T-helper 1 cell treated with Interleukin-12 subunit alpha and Interleukin-12 subunit beta and Interleukin-4 antibody, amounts not matched to agents 30 ng/mL and 1 ng/mL, for 36 hours (primary cell): ENCODE results near the gene MAPK1IP1L. TPM values are rescaled to one million over a fixed set of nuclear protein-coding genes. Genes with fewer than 3 reads are reported as not detected.
"Not testable (repeated sequence)": the region's sequence is repeated elsewhere in the genome, so short reads cannot be mapped to it uniquely, and the experiment has no call there.

Source experiments
- intact Hi-C: fragments of 100-400 bp; cut with micrococcal nuclease; formaldehyde crosslinking; loops from one replicate; pipeline ENCODE4 v1.15.1; 2024
- total RNA-seq: library from RNA; stranded (reverse); gene quantifications from 2 replicates; pipeline ENCODE4 v1.2.3, GENCODE V29; 2022

The MAPK1IP1L gene
- 114 and 119 TPM in 2 replicates for total RNA-seq

DNA sequence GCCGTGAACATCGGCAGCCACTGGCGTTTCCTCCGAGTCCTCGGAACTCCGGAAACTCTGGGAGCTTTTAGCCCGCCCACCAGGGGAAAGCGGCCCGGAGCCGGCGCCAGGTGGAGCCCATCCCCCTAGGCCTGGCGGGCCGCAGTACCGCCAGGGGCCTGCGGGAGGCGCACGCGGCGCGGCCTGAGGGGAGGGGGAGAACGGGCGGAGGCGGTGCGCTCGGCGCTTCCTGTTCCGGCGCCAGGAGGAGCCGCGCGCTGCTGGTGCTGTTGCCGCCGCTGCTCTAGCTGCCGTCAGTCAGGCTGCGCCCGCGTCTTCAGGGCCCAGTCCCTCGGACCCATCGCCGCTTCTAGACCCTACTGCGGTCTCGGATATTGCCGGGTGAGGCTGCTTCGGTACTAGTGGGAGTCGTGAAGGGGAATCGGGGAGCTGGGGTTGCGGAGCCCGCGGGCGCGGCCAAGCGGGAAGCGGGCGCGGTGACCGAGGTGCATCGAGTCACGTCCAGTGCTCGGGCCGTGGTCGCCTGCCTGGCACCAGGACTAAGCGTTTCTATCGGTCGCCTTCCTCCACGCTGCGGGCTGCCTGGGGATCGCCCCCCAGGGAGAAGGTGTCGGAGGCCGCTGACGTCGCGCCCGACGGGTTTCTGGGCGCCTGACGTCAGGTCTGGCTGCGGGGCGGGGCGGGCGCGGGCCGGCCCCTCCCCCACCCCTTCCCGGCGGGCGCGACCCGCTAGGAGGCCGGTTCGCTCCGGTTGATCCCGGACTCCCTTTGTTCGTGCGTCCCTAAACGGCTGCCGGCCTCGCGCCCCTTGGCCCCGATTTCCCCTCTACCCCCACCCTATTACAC is at the start of gene MAPK1IP1L:
MAPK1IP1L (plus strand) TSS at position 225 of the 846 bp plus-strand sequence. CDS start 10,037 bp downstream, outside the sequence.
- intact Hi-C loops, result loop anchor here (1.0 to 10.0 kb wide), 17 partner anchors 24 to 655 kb away; partner anchors contain the start of genes ATG14, CNIH1, DLGAP5 and FBXO34

DNA sequence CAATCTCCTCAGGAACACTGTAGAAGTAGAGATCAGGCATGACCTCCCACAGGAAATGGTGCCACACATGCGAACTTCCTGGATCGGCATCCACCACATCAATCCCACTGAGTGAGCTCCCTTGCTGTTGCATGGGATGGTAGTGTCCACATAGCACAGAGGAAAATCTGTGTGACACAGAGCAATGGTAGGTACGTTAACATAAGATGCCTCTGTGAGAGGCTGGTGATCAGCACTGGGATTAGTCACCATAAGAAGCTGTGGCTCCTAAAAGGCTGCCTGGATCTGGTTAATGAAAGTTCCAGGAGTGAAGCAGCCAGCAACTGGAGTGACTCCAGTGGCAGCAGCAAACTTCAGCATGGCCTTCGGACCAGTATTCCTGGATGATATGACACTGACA is 46.4 kb upstream of the MAPK1IP1L start:
- intact Hi-C loops, result no loop called here

DNA sequence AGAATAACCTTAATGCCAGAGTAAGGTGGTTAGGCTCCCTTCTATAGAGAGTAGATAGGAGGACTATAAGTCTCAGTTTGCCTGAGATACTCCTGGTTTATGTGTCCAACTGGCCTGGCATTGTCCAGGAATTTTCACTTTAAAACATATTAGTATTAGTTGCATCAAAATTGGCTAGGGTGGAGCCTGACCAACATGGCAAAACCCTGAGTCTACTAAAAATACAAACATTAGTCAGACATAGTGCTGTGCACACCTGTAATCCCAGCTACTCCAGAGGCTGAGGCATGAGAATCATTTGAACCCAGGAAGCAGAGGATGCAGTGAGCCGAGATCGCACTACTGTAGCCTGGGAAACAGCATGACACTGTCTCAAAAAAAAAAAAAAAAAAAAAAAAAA is 36.4 kb upstream of the MAPK1IP1L start:
- intact Hi-C loops, result no loop called here

GRCh38 chr14:55019968-55020554 is 31.4 kb upstream of the MAPK1IP1L start:
- intact Hi-C loops, result loop anchor here (10.0 kb wide), 1 partner anchor 1095 kb away; the partner anchor contains the start of gene PELI2

DNA sequence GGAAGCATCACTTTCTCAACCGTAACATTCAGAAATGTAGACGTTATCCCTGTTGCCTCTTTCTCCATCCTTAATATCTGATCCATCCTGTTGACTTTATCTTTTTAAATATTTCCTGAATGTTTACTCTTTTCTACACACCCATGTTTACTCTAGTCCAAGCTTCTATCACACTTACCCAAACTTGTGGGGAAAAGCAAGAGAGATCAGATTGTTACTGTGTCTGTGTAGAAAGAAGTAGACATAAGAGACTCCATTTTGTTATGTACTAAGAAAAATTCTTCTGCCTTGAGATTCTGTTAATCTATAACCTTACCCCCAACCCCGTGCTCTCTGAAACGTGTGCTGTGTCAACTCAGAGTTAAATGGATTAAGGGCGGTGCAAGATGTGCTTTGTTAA is 27.1 kb upstream of the MAPK1IP1L start:
- intact Hi-C loops, result loop anchor here (10.0 kb wide), 1 partner anchor 1090 kb away; the partner anchor contains the start of gene PELI2

- intact Hi-C loops, result loop anchor here (2.0 to 10.0 kb wide), 5 partner anchors 461 to 1089 kb away; partner anchors contain the start of genes CNIH1, GMFB, KTN1 and PELI2
These were observed 25.5 kb upstream of the MAPK1IP1L start for GRCh38 chr14:55025948-55026347.

GRCh38 chr14:55026441-55026792 is 25.0 kb upstream of the MAPK1IP1L start:
- intact Hi-C loops, result loop anchor here (2.0 to 10.0 kb wide), 5 partner anchors 462 to 1088 kb away; partner anchors contain the start of genes CNIH1, GMFB, KTN1 and PELI2

GRCh38 chr14:55026793-55027561 is 24.5 kb upstream of the MAPK1IP1L start, which contains the start of the genes SOCS4 and WDHD1:
Gene SOCS4 (plus strand): TSS chr14:55027236. CDS start chr14:55043042, 15,806 bp downstream.
Gene WDHD1 (minus strand): TSS chr14:55027099. CDS start chr14:55026787, 312 bp downstream.
- intact Hi-C loops, result loop anchor here (1.0 to 10.0 kb wide), 13 partner anchors 8 to 1088 kb away; partner anchors contain the start of genes CGRRF1, CNIH1, DLGAP5 and FBXO34

DNA sequence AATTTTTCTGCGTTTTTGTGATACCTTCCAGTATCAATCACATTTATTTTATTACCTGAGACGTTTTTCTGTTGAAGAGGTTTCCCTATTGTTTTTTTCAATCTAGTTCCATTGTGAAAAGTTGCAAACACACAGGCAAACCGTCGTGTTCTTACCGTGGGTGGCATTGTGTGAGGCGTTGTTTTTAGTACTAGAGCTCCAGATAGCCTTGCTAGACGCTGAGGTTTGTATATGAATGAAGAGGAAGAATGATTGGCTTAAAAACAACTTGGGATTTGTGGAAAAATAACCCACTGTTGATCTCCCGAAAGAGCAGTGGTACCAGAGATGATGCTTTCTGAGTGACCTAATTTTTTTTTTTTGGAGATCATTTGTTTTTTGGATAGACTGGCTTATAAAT is 23.4 kb upstream of the MAPK1IP1L start:
- intact Hi-C loops, result loop anchor here (1.0 to 10.0 kb wide), 2 partner anchors 383 to 1087 kb away; partner anchors contain the start of genes ATG14 and PELI2

- intact Hi-C loops, result loop anchor here (1.0 to 10.0 kb wide), 2 partner anchors 383 to 1086 kb away; partner anchors contain the start of genes ATG14 and PELI2
These were observed 23.0 kb upstream of the MAPK1IP1L start for GRCh38 chr14:55028476-55028875.

DNA sequence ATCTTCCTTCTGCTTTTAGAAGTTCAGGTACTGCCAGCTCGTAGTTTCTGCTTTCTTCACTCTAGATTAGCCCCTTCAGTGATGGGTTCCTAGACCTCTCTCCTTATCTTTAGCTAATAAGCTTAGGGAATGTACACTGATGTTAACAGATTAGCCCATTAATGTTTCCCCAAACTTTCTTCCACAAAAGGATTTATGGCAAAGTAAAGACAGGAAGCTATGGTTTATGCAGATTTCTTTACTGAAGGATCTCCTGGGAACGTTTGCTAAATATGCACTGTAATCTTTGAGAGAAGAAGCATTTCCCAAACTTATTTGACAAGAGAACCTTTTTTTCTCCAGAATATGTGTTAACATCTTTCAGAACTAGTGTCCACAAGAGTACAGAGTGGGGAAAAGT is 20.3 kb upstream of the MAPK1IP1L start:
- intact Hi-C loops, result no loop called here

GRCh38 chr14:55037995-55038394 is 13.5 kb upstream of the MAPK1IP1L start:
- intact Hi-C loops, result not testable (repeated sequence)

DNA sequence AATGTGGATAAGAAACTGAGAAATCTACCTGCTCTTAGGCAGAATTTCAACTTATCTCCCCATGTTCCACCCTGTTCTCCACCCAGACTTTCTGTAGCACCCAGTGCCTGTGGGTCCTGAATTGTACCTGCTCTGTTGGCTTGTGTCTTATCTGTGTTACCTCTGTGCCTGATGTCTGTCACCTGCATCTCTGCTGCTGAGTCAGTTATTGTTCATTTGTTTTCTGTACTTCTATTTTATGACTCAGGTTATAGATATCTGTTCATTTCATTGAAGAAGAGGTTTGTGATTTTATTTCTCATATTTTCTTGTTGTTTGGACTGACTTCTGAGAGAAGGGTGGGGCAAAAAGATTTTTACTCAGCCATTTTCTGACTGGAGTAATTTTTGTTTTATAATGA is 12.7 kb upstream of the MAPK1IP1L start:
- intact Hi-C loops, result no loop called here

DNA sequence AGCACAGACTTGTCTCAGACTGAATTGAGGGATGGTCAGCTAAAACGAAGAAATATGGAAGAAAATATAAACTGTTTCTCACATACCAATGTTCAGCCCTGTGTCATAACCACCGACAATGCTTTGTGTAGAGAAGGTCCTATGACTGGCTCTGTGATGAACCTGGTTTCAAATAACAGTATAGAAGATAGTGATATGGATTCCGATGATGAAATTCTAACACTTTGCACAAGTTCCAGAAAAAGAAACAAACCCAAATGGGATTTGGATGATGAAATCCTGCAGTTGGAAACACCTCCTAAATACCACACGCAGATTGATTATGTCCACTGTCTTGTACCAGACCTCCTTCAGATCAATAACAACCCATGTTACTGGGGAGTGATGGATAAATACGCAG is 7.9 kb upstream of the MAPK1IP1L start:
- intact Hi-C loops, result no loop called here

DNA sequence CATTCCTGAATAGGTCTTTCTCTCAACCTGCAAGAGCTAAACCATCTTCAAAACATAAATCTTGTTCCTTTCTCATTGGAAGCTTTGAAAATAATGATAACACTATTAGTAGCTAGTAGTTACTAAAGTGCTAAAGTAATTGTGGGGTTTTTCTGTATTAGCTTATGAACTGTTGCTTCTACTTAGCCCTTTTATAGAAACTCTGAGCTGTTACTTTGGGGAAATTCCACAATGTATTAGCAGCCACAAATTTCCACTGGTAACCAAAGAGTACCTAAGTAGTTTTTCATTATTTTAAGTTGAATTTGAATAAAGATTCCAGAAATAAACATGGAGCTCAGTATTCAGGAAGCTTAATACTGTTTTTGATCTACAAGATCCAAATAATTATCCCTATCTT is 6.4 kb upstream of the MAPK1IP1L start:
- intact Hi-C loops, result no loop called here

DNA sequence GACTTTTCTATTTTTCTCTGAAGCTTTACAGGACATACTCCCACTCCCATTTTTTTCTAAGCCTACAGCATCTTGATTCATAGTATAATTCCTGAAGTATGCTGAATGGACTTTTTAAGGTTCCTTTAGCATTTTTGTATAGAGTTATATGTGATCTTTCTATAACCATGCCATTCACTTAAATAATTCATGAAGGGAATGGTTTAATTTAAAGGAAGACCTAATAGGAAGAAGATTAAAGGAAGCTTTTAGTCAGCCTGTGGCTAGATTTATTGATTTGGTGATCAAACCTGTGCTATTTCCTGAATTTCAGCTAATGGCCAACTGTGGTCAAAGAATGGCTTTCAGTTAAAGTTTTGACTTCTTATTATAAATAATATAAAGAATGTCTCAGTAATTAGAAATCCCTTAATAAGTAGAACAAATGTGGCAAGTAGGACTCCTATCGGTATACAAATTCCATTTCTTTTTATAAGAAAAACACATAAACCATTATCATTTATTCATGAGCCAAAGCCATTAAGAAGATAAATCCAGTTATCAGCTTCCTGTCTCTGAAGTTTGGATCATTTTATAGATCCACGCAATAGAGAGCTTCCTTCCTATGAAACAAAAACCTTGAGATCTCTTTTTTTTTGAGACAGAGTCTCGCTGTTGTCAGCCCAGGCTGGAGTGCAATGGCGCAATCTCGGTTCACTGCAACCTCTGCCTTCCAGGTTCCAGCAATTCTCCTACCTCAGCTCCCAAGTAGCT is 4.0 kb upstream of the MAPK1IP1L start:
- intact Hi-C loops, result no loop called here

DNA sequence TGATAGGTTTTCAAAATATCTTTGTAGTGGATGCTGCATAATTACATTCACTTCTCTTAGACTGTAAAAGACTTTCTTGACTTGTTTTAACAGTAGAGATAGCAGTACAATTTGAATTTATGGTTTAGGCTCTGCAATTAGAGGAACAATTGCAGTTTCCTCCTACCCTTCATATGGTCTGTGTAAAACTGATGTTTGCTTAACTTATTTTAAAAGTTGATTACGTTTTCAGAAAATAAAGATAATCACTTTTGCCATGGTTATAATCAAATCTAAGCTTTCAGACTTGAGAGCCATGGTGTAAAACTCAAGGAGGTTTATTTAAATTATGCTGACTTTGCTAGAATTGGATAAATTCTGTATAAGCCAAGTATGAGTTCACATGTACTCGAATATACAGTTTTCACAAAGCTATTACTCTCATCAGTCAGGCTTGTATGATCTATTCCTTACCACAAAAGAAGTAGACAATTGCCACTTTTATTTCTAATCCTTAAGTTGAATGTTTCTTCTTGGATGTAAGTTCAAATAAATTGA is 2.5 kb upstream of the MAPK1IP1L start:
- intact Hi-C loops, result no loop called here

GRCh38 chr14:55051165-55051422 is 353 bp upstream of the MAPK1IP1L start:
- intact Hi-C loops, result loop anchor here (1.0 to 10.0 kb wide), 15 partner anchors 24 to 655 kb away; partner anchors contain the start of genes ATG14, CNIH1, DLGAP5 and FBXO34

- intact Hi-C loops, result loop anchor here (1.0 to 10.0 kb wide), 6 partner anchors 50 to 532 kb away; partner anchors contain the start of genes ATG14, KTN1 and SAMD4A
These were observed 953 bp downstream of the MAPK1IP1L start for GRCh38 chr14:55052269-55052930.
